CD14-positive monocyte (primary cell): ENCODE data around the gene HUWE1. TPM values are rescaled to one million over a fixed set of nuclear protein-coding genes. Genes with fewer than 3 reads are reported as not detected.

ENCODE experiments used
- DNase-seq, 3 donors: peaks; one replicate each; pipeline ENCODE4 v3.0.0-alpha.2; 2011 to 2022
- H2AFZ ChIP-seq: 2 replicates; pipeline ENCODE4 v1.6.0; 2012; ENCODE audit warnings: mild to moderate bottlenecking, low read depth, low read length, inconsistent platforms; ENCODE audit not compliant: insufficient read depth, poor library complexity, severe bottlenecking
- H3K27ac ChIP-seq, 2 donors: 1 replicate in 1 of 2; 2 replicates in 1 of 2; pipeline ENCODE4 v1.5.1; 2012 to 2013; ENCODE audit warnings: low read length in 2 of 2, control low read depth in 1 of 2, inconsistent platforms in 1 of 2, low read depth in 1 of 2, mild to moderate bottlenecking in 1 of 2
- H3K27me3 ChIP-seq, 2 donors: one replicate each; pipeline versions ENCODE4 v1.6.0 to v1.6.1; 2011 to 2013; ENCODE audit warnings: low read length in 2 of 2; ENCODE audit not compliant: control insufficient read depth in 2 of 2, insufficient read depth in 2 of 2
- H3K36me3 ChIP-seq, 2 donors: replicated peaks in 1 of 2; 1 replicate in 1 of 2; 2 replicates in 1 of 2; pipeline versions ENCODE4 v1.5.1 to v1.6.1; 2012 to 2013; ENCODE audit warnings: low read length in 2 of 2, control low read depth in 1 of 2, inconsistent platforms in 1 of 2, mild to moderate bottlenecking in 1 of 2; ENCODE audit not compliant: insufficient read depth in 2 of 2, control insufficient read depth in 1 of 2
- H3K4me1 ChIP-seq, 2 donors: 1 replicate in 1 of 2; 2 replicates in 1 of 2; pipeline versions ENCODE4 v1.5.1 to v1.6.1; 2012 to 2013; ENCODE audit warnings: low read length in 2 of 2, control low read depth in 1 of 2, inconsistent platforms in 1 of 2, mild to moderate bottlenecking in 1 of 2, moderate library complexity in 1 of 2; ENCODE audit not compliant: insufficient read depth in 2 of 2, control insufficient read depth in 1 of 2
- H3K4me2 ChIP-seq: replicated peaks from 2 replicates; pipeline ENCODE3; 2012; ENCODE audit warnings: low read length, moderate library complexity, mild to moderate bottlenecking; ENCODE audit not compliant: poor library complexity, severe bottlenecking; ENCODE audit errors: extremely low read depth
- H3K4me3 ChIP-seq, 3 experiments: fragments of 200-600 bp in 1 of 3; sonication (generic) in 1 of 3; replicated peaks in 1 of 3; 1 replicate in 2 of 3; 2 replicates in 1 of 3; pipeline ENCODE4 v1.5.1; 2011 to 2013; ENCODE audit warnings: low read length in 3 of 3, mild to moderate bottlenecking in 3 of 3, control low read depth in 2 of 3, low read depth in 2 of 3, inconsistent platforms in 1 of 3, moderate library complexity in 1 of 3
- H3K79me2 ChIP-seq: 2 replicates; pipeline ENCODE4 v1.6.0; 2012; ENCODE audit warnings: mild to moderate bottlenecking, control low read depth, inconsistent platforms, low read length, moderate library complexity; ENCODE audit not compliant: insufficient read depth
- H3K9ac ChIP-seq: 2 replicates; pipeline ENCODE4 v1.6.0; 2017; ENCODE audit warnings: low read length, mild to moderate bottlenecking; ENCODE audit not compliant: insufficient read depth, poor library complexity, severe bottlenecking
- H3K9me3 ChIP-seq, 2 donors: replicated peaks in 1 of 2; 1 replicate in 1 of 2; 2 replicates in 1 of 2; pipeline versions ENCODE4 v1.5.1 to v1.6.1; 2012 to 2013; ENCODE audit warnings: low read length in 2 of 2, control low read depth in 1 of 2; ENCODE audit not compliant: control insufficient read depth in 1 of 2, insufficient read depth in 1 of 2
- H4K20me1 ChIP-seq: 2 replicates; pipeline ENCODE4 v1.6.0; 2012; ENCODE audit warnings: mild to moderate bottlenecking, low read length, control low read depth, moderate library complexity; ENCODE audit not compliant: insufficient read depth
- H3K27ac Mint-ChIP-seq, 7 donors: one replicate each; pipeline ENCODE4 v1.8.0; 2020; ENCODE audit warnings: mild to moderate bottlenecking in 7 of 7, mixed read lengths in 7 of 7, moderate library complexity in 6 of 7, inconsistent platforms in 2 of 7
- H3K27me3 Mint-ChIP-seq, 3 donors: one replicate each; pipeline ENCODE4 v1.8.0; 2021 to 2022; ENCODE audit warnings: low read depth in 3 of 3, mild to moderate bottlenecking in 3 of 3, mixed read lengths in 3 of 3, moderate library complexity in 3 of 3, inconsistent platforms in 1 of 3
- H3K36me3 Mint-ChIP-seq, 2 donors: one replicate each; pipeline ENCODE4 v1.8.0; 2020; ENCODE audit warnings: mixed read lengths in 2 of 2, inconsistent platforms in 1 of 2, mild to moderate bottlenecking in 1 of 2
- H3K4me1 Mint-ChIP-seq: one replicate; pipeline ENCODE4 v1.8.0; 2020; ENCODE audit warnings: mild to moderate bottlenecking, mixed read lengths
- H3K4me3 Mint-ChIP-seq, 2 donors: one replicate each; pipeline ENCODE4 v1.8.0; 2020; ENCODE audit warnings: mild to moderate bottlenecking in 2 of 2, mixed read lengths in 2 of 2, moderate library complexity in 1 of 2
- H3K9me3 Mint-ChIP-seq, 7 donors: one replicate each; pipeline ENCODE4 v1.8.0; 2020 to 2022; ENCODE audit warnings: mixed read lengths in 7 of 7, mild to moderate bottlenecking in 6 of 7, moderate library complexity in 6 of 7, inconsistent platforms in 2 of 7
- WGBS: methylation state at CpG from one replicate; pipeline ENCODE4 v1.1.5; 2013; ENCODE audit warnings: missing lambda C conversion rate; ENCODE audit not compliant: insufficient coverage; 5-methylcytosine and 5-hydroxymethylcytosine counted together
- intact Hi-C, 2 donors: fragments of 100-400 bp; cut with micrococcal nuclease; formaldehyde crosslinking; loops; one replicate each; pipeline versions ENCODE4 v1.15.0 to v1.15.1; 2023
- polyA plus RNA-seq, 3 donors: library from polyadenylated mRNA; depleted of rRNA in 1 of 3; unstranded in 2 of 3; stranded (reverse) in 1 of 3; fragments of 300-500 nt in 2 of 3; fragments of >200 nt in 1 of 3; fragmentation: Illumina TruSeq in 2 of 3; gene quantifications; 1 replicate in 2 of 3; 2 replicates in 1 of 3; pipeline ENCODE4 v1.2.3, GENCODE V29; 2012 to 2021
- TF ChIP-seq, protein P1 (sequence below): fragments of 200-600 bp; IDR thresholded peaks from one replicate; pipeline ENCODE4 v1.8.0; 2022; ENCODE audit warnings: antibody characterized with exemption, mild to moderate bottlenecking

Gene HUWE1
- polyA plus RNA-seq, 3 donors, result 1.8 to 31.1 (median 4.3) TPM

GRCh38 chrX:53637479-53637878 lies 49.0 kb downstream of the HUWE1 start:
- H3K4me2 ChIP-seq, result no peak overlapping the region
- H4K20me1 ChIP-seq, result peaks cover 10% of the 10 kb centered on the region
- intact Hi-C loops, result loop anchor here in 1 of 2 donors (10.0 kb wide), 1 partner anchor 73 kb away; no protein-coding TSS in a partner anchor
- H3K9me3 Mint-ChIP-seq, result no peaks in the 10 kb centered on the region
- H3K36me3 Mint-ChIP-seq, result peaks cover 32 to 47% of the 10 kb centered on the region in 2 donors
- no peak overlapping the region for H3K4me3 ChIP-seq
- H3K9me3 ChIP-seq, result no peaks in the 10 kb centered on the region
- H3K4me1 Mint-ChIP-seq, result no peaks in the 10 kb centered on the region
- DNase-seq, result no peak
- TF ChIP-seq, protein P1, sequence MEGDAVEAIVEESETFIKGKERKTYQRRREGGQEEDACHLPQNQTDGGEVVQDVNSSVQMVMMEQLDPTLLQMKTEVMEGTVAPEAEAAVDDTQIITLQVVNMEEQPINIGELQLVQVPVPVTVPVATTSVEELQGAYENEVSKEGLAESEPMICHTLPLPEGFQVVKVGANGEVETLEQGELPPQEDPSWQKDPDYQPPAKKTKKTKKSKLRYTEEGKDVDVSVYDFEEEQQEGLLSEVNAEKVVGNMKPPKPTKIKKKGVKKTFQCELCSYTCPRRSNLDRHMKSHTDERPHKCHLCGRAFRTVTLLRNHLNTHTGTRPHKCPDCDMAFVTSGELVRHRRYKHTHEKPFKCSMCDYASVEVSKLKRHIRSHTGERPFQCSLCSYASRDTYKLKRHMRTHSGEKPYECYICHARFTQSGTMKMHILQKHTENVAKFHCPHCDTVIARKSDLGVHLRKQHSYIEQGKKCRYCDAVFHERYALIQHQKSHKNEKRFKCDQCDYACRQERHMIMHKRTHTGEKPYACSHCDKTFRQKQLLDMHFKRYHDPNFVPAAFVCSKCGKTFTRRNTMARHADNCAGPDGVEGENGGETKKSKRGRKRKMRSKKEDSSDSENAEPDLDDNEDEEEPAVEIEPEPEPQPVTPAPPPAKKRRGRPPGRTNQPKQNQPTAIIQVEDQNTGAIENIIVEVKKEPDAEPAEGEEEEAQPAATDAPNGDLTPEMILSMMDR, result no peak
- H3K36me3 ChIP-seq, result peaks cover 52 to 83% of the 10 kb centered on the region in 2 donors
- H2AFZ ChIP-seq, result no peak overlapping the region
- H3K4me3 Mint-ChIP-seq, result no peak overlapping the region
- no peak overlapping the region for H3K27ac Mint-ChIP-seq
- no peaks in the 10 kb centered on the region for H3K79me2 ChIP-seq
- no peaks in the 10 kb centered on the region for H3K27me3 ChIP-seq
- H3K4me1 ChIP-seq, result no peaks in the 10 kb centered on the region
- H3K9ac ChIP-seq, result no peak overlapping the region
- H3K27me3 Mint-ChIP-seq, result peaks cover 0 to 3% (median 0%) of the 10 kb centered on the region in 3 donors
- H3K27ac ChIP-seq, result no peak overlapping the region
- WGBS, result no CpG with 5 or more reads among the region's 2 CpGs

DNA sequence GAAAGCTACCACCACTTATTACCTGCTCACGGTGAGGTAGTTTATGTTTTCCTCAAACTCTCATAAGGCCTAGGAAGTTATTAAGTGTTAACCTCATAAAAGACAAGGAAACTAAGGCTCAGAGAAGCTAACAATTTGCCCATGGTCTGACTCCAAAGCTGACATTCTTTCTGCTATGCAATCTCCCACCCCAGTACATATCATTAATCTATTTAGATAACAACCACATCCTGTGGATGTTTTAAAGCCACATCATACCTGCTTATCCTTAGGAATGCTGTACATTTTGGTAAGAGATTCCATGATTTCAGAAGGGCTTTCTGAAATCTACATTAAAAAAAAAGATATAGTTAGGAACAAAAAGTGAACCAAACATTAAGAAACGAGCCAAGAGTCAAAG lies 55.4 kb downstream of the HUWE1 start:
- Mint-ChIP-seq H3K27ac (no peak overlapping the region), H3K36me3 (peaks cover 61 to 69% of the 10 kb centered on the region in 2 donors), H3K4me3 (no peak overlapping the region), H3K27me3 (peaks cover 0 to 3% (median 0%) of the 10 kb centered on the region in 3 donors), H3K4me1 (no peaks in the 10 kb centered on the region), H3K9me3 (no peaks in the 10 kb centered on the region)
- Histone ChIP-seq H3K27ac (no peak overlapping the region), H2AFZ (no peak overlapping the region), H3K9me3 (no peaks in the 10 kb centered on the region), H3K27me3 (peaks cover 0 to 5% of the 10 kb centered on the region in 2 donors), H4K20me1 (peaks cover 5% of the 10 kb centered on the region), H3K4me2 (no peak overlapping the region), H3K4me3 (no peak overlapping the region), H3K9ac (no peak overlapping the region), H3K79me2 (no peaks in the 10 kb centered on the region), H3K36me3 (peaks cover 83 to 91% of the 10 kb centered on the region in 2 donors), H3K4me1 (no peaks in the 10 kb centered on the region)
- WGBS, result no CpG with 5 or more reads among the region's 2 CpGs
- TF ChIP-seq, protein P1, result no peak
- no peak for DNase-seq
- intact Hi-C loops, result loop anchor here in 1 of 2 donors (10.0 kb wide), 1 partner anchor 66 kb away; no protein-coding TSS in a partner anchor
